ENCODE data around the gene TMEM108.

DNA sequence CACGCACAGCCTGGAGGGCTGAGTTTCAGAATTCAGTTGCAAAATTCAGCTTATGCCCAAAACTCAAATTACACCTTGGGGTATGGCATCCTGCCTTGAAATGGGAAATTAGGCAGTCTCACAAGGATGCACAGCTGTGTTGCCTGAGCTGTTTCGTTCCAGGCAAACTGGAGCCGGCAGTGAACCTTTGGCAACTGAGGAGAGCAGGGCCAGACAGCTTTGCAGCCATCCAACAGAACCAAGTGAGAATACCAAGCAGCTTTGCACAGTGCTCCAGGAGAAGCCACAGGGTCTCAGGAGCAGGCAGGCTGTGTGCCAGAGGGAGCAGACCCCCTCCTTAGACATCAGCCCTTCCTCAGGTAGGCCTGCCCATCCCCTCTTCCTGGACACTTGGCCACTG lies 329.2 kb downstream of the TMEM108 start:
- TF ChIP-seq POLR2AphosphoS5 (IDR thresholded peaks at IDR 0.05; ENCODE audit: borderline replicate concordance, low read depth, low read length) = no peak
- no peak for TF ChIP-seq EZH2 (IDR thresholded peaks at IDR 0.05)
- TF ChIP-seq FOXP2 (optimal IDR thresholded peaks at IDR 0.05; ENCODE audit: control extremely low read depth, extremely low read length, insufficient read depth) = no peak
